Astrocyte of the cerebellum (primary cell): ENCODE measurements around the gene SLC25A43.
"Not testable (repeated sequence)": the region's sequence is repeated elsewhere in the genome, so short reads cannot be mapped to it uniquely, and the experiment has no call there.

Experiments used
- DNase-seq: peaks from one replicate; pipeline ENCODE4 v3.0.0-alpha.2; 2011; ENCODE audit warnings: low read depth
- H3K4me3 ChIP-seq: 2 replicates; pipeline ENCODE4 v1.5.1; 2011; ENCODE audit warnings: mild to moderate bottlenecking, low read depth, low read length, moderate library complexity
- in situ Hi-C: cut with HindIII; loops from 2 replicates; pipeline ENCODE4 v1.10.0; 2017; ENCODE audit warnings: low sequenced_read_pairs
- TF ChIP-seq, protein P1 (sequence below): IDR thresholded peaks from 2 replicates; pipeline ENCODE4 v1.5.1; 2012; ENCODE audit warnings: low read length, low read depth, moderate library complexity, mild to moderate bottlenecking; ENCODE audit errors: missing control alignments

SLC25A43 gene

DNA sequence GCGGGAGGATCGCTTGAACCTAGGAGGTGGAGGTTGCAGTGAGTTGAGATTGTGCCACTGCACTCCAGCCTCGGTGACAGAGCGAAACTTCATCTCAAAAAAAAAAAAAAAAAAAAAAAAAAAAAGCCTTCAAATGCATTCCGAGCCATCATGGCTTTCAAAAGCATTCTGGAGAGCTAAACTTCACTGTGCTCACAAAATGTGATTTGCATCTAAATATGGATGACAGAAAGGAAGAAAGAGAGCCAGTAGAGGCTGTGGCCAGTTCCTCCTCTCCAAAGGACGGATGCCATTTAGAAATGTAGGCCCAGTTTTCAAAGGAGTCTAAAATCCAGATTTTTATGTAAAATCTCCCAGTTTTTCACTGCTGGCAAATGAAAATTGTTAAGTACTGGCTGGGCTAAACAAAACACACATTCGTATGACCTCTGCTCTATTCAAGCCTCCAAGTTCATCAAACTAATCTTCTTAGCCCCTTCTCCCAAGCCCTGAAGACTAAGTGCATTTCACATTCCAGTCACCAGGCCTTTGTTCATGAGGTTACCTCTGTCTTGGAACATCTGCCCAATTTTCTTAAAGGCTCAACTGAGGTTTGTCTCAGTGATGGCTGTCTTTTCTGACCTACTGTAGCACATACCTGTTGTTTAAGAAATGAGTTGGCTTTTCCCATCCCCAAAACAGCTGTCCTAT, 22.0 kb downstream of the SLC25A43 start:
- H3K4me3 ChIP-seq = no peak overlapping the region
- TF ChIP-seq, protein P1, sequence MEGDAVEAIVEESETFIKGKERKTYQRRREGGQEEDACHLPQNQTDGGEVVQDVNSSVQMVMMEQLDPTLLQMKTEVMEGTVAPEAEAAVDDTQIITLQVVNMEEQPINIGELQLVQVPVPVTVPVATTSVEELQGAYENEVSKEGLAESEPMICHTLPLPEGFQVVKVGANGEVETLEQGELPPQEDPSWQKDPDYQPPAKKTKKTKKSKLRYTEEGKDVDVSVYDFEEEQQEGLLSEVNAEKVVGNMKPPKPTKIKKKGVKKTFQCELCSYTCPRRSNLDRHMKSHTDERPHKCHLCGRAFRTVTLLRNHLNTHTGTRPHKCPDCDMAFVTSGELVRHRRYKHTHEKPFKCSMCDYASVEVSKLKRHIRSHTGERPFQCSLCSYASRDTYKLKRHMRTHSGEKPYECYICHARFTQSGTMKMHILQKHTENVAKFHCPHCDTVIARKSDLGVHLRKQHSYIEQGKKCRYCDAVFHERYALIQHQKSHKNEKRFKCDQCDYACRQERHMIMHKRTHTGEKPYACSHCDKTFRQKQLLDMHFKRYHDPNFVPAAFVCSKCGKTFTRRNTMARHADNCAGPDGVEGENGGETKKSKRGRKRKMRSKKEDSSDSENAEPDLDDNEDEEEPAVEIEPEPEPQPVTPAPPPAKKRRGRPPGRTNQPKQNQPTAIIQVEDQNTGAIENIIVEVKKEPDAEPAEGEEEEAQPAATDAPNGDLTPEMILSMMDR = no peak
- no peak for DNase-seq
- in situ Hi-C loops = no loop called here

DNA sequence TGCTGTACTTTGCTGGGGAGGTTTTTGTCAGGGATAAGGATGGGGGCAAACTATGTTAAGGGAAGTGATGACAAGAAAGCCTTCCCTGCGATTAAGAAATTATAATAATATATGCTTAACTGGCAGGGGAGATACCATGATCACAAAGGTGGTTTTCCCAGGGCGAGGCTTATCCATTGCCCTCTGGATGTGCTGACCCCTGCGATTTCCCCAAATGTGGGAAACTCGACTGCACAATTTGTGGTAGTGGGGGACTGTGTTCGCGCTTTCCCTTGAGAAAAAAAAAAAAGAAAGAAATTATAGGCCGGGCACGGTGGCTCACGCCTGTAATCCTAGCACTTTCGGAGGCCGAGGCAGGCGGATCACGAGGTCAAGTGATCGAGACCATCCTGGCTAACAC, 24.5 kb downstream of the SLC25A43 start:
- in situ Hi-C loops = no loop called here
- no peak overlapping the region for H3K4me3 ChIP-seq
- DNase-seq = no peak
- TF ChIP-seq, protein P1 = no peak

DNA sequence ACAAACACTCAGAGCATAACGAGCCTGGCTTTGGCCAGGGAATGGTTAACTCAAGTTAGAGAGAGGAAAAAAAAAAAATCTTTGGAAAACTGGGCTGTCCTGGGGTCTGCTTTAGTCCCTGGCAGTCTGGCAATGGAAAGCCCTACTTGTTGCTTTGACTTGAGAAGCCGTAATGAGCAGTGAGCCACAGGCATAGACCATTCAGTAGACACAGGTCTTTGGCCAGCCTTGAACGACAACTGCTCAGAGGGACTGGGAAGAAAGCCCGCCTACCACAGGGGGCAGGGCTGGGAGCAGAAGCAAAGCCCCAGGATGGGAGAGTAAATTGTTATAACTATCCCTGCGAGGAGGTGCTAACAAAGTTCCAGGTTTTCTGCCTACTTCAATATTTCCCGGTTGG, 25.9 kb downstream of the SLC25A43 start:
- no peak for DNase-seq
- TF ChIP-seq, protein P1 = no peak
- in situ Hi-C loops = no loop called here
- no peak overlapping the region for H3K4me3 ChIP-seq

DNA sequence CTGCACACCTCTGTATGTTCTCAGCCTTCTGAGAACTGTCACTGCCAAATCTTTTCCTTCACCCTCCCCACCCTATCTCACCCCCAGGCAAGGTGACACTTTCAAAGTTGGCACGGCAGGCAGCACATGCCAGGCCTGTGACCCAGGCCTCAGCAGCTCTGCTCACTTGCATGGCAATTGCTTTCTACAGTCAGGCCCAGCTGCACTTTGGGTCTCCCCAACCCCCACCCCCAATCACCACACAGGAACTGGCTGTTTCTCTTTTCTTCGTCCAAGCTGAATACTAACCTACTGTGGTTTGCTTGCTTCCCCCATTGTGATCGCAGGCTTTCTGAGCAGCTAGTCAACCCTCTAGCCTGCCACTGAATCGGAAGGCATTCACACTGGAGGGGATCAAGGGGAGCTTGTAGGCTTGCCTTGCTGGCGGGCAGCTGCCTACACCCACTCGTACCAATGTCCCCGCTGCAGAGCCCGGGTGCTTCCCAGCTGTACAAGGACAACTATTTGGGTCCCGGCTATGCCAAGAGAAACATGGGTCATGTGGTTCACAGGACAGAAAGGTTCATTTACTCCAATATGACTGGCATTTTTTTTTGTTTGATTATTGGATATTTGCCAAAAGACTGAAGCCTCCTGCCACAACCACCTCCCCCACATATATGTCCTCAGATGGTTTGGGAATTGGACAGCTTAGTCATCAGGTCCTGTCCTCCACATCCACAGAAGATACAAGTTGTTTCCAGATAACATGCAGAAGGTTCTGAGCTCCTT, 28.1 kb downstream of the SLC25A43 start:
- in situ Hi-C loops = no loop called here
- peak; percentile 18 for DNase-seq
- no peak overlapping the region for H3K4me3 ChIP-seq
- TF ChIP-seq, protein P1 = no peak

DNA sequence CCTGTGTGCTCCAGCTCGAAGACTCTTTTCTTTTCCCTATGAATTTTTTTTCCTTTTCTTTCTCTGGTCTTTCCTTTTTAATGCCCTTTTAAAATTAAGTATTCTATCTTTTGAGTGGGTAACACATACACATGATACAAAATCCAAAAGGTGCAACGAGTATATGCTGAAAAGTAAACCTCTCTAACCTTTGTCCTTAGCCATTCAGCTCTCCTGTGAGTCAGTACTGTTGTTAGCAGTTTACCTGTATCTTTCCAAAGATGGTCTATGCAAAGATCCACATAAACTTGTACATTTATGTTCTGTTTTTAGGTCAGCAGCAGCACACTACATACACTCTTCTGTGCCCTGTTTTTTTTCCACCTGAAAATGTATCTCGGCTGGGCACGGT, 28.7 kb downstream of the SLC25A43 start:
- TF ChIP-seq, protein P1 = no peak
- in situ Hi-C loops = no loop called here

DNA sequence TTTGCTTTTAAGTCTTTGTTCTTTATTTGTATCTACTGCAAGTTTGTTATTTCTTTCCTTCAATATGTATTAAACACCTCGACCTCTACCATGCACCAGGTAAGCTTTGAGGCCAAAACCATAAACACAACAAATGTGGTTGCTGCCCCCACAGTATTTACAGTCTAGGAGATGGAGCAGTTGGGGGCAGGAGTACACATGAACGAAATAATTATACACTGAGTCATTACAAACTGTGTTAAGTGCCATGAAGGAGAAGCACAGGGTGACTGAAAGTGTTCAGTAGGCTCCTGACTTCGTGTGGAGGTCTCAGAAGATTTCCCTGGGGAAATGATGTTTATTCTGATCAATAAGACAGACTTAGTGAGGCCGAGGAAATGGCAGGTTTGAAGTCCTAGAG, 30.3 kb downstream of the SLC25A43 start:
- no peak overlapping the region for H3K4me3 ChIP-seq
- DNase-seq = no peak
- in situ Hi-C loops = no loop called here
- TF ChIP-seq, protein P1 = no peak

More for the DNA sequence above, 28.7 kb downstream of the SLC25A43 start:
- no peak overlapping the region for H3K4me3 ChIP-seq
- DNase-seq = no peak

DNA sequence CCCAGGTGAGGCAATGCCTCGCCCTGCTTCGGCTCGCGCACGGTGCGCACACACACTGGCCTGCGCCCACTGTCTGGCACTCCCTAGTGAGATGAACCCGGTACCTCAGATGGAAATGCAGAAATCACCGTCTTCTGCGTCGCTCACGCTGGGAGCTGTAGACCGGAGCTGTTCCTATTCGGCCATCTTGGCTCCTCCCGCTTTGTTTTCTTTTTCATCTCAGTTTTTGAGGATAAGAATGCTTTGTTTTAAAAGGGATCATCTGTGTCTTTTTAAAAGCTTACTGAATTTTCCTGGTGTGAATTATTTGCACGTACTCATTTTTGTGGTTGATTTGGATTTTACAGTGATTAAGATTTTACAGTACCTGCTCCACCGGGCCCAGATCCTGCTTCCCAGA, 42.2 kb downstream of the SLC25A43 start:
- DNase-seq, in situ Hi-C loops, H3K4me3 ChIP-seq: not testable (repeated sequence)
